Measurements from ENCODE around the gene ADRA2B.

- no peak for TF ChIP-seq CTCF (IDR thresholded peaks at IDR 0.05)
- TF ChIP-seq REST (IDR thresholded peaks at IDR 0.05; ENCODE audit: insufficient read depth in 1 of 2, low read depth in 2 of 2, low read length in 1 of 2) = no peak
- TF ChIP-seq SIN3A (IDR thresholded peaks at IDR 0.05; ENCODE audit: borderline replicate concordance, insufficient read depth, low read depth, low read length) = no peak
Observed at GRCh38 chr2:96115631-96116423, 544 bp downstream of the ADRA2B start.
